PC-3 (cell line): Measurements from ENCODE around the gene WNT5B. TPM values are rescaled to one million over a fixed set of nuclear protein-coding genes. Genes with fewer than 3 reads are reported as not detected.
"Not testable (repeated sequence)": the region's sequence is repeated elsewhere in the genome, so short reads cannot be mapped to it uniquely, and the experiment has no call there.

Experiments
- ATAC-seq: fragments of 200-7000 bp; cut with Tn5 transposase; 2 replicates; pipeline ENCODE4 v1.9.1; 2020; ENCODE audit warnings: mild to moderate bottlenecking, moderate library complexity
- BruUV-seq: library from RNA; stranded (reverse); fragments of 400-500 nt; replicated peaks from 2 replicates; lab custom pipeline; 2021; lab: Mats Ljungman, UMichigan
- CTCF ChIA-PET: fragments of 300-600 bp; sonication (Branson Sonifier 250); formaldehyde crosslinking; loops from one replicate; lab custom pipeline; 2022; ENCODE audit warnings: antibody characterized with exemption; lab: Charles Lee
- POLR2A ChIA-PET: fragments of 300-600 bp; sonication (Branson Sonifier 250); formaldehyde crosslinking; loops from one replicate; lab custom pipeline; 2022; ENCODE audit warnings: antibody characterized with exemption; ENCODE audit not compliant: unreplicated experiment; lab: Charles Lee
- DNase-seq: peaks from one replicate; pipeline ENCODE4 v3.0.0-alpha.2; 2015
- H2AFZ ChIP-seq: fragments of 300-600 bp; sonication (generic); 2 replicates; pipeline ENCODE4 v1.6.0; 2016; ENCODE audit warnings: antibody characterized with exemption, low read length
- H3F3A ChIP-seq: fragments of 300-600 bp; sonication (generic); one replicate; pipeline ENCODE4 v1.6.0; 2017; ENCODE audit warnings: antibody characterized with exemption, low read length, control low read depth, mild to moderate bottlenecking; ENCODE audit not compliant: unreplicated experiment
- H3K27ac ChIP-seq: fragments of 300-600 bp; sonication (generic); 2 replicates; pipeline ENCODE4 v1.5.1; 2016; ENCODE audit warnings: mild to moderate bottlenecking, low read length
- H3K27me3 ChIP-seq: fragments of 300-600 bp; sonication (generic); 2 replicates; pipeline ENCODE4 v1.6.1; 2016; ENCODE audit warnings: low read length, mixed read lengths
- H3K36me3 ChIP-seq: fragments of 300-600 bp; sonication (generic); 2 replicates; pipeline ENCODE4 v1.6.1; 2016; ENCODE audit warnings: low read depth, mixed run types, low read length, mixed read lengths
- H3K4me1 ChIP-seq: fragments of 300-600 bp; sonication (generic); 2 replicates; pipeline ENCODE4 v1.5.1; 2016; ENCODE audit warnings: low read length; ENCODE audit not compliant: insufficient read depth
- H3K4me2 ChIP-seq: fragments of 300-600 bp; sonication (generic); 2 replicates; pipeline ENCODE4 v1.6.0; 2016; ENCODE audit warnings: low read length
- H3K4me3 ChIP-seq: fragments of 300-600 bp; sonication (generic); 2 replicates; pipeline ENCODE4 v1.5.1; 2016; ENCODE audit warnings: mild to moderate bottlenecking, low read length, mixed read lengths
- H3K79me2 ChIP-seq: fragments of 300-600 bp; sonication (generic); 2 replicates; pipeline ENCODE4 v1.6.1; 2017; ENCODE audit warnings: low read length, mixed read lengths
- H3K9ac ChIP-seq: fragments of 300-600 bp; sonication (generic); 2 replicates; pipeline ENCODE4 v1.6.0; 2016; ENCODE audit warnings: mild to moderate bottlenecking, low read length
- H3K9me2 ChIP-seq: fragments of 300-600 bp; sonication (generic); replicated peaks from 2 replicates; pipeline ENCODE4 v1.6.1; 2016; ENCODE audit warnings: mixed run types, low read length, mixed read lengths
- H3K9me3 ChIP-seq: fragments of 300-600 bp; sonication (generic); 2 replicates; pipeline ENCODE4 v1.6.1; 2016; ENCODE audit warnings: low read length, mixed read lengths
- H4K20me1 ChIP-seq: fragments of 300-600 bp; sonication (generic); 2 replicates; pipeline ENCODE4 v1.6.1; 2016; ENCODE audit warnings: low read length, mixed read lengths
- CTCF ChIP-seq: fragments of 300-600 bp; sonication (generic); conservative IDR thresholded peaks from 2 replicates; pipeline ENCODE4 v1.5.1; 2017; ENCODE audit warnings: antibody characterized with exemption, low read depth, mild to moderate bottlenecking, low read length
- EZH2 ChIP-seq: fragments of 300-600 bp; sonication (generic); IDR thresholded peaks from one replicate; pipeline ENCODE4 v1.6.1; 2017; ENCODE audit warnings: antibody characterized with exemption, mild to moderate bottlenecking, low read length; ENCODE audit not compliant: unreplicated experiment
- EZH2phosphoT487 ChIP-seq: fragments of 300-600 bp; sonication (generic); IDR thresholded peaks from 2 replicates; pipeline ENCODE4 v1.6.1; 2018; ENCODE audit warnings: mild to moderate bottlenecking, antibody characterized with exemption, low read length, borderline replicate concordance
- intact Hi-C: fragments of 100-400 bp; cut with micrococcal nuclease; formaldehyde crosslinking; loops from 2 replicates; pipeline ENCODE4 v1.9.0; 2023
- total RNA-seq: library from RNA; depleted of rRNA; stranded (reverse); fragments of >200 nt; gene quantifications from 2 replicates; pipeline ENCODE4 v1.2.3, GENCODE V29; 2014

The WNT5B gene
- total RNA-seq, 1 experiment from 2014 or later: 2.2 TPM

GRCh38 chr12:1598757-1599156 lies 30.3 kb upstream of the WNT5B start:
- Histone ChIP-seq H3K79me2 (peaks cover under 1% of the 10 kb centered on the region), H3K4me1 (peaks cover 8% of the 10 kb centered on the region; the same call in 1 of the 2 replicates), H3K4me2 (no peak overlapping the region), H3K9me2 (no peaks in the 10 kb centered on the region), H4K20me1 (no peaks in the 10 kb centered on the region), H3K27me3 (no peaks in the 10 kb centered on the region), H3K9me3 (no peaks in the 10 kb centered on the region), H3K27ac (no peak overlapping the region), H3K9ac (no peak overlapping the region), H2AFZ (no peak overlapping the region), H3F3A (no peaks in the 10 kb centered on the region), H3K4me3 (no peak overlapping the region), H3K36me3 (no peaks in the 10 kb centered on the region)
- ATAC-seq: no peak
- intact Hi-C loops: no loop called here
- no peak for DNase-seq
- POLR2A ChIA-PET: no interaction called here
- no TSS peak for BruUV-seq
- CTCF ChIA-PET: no interaction called here
- no peak for TF ChIP-seq EZH2
- TF ChIP-seq CTCF: no peak
- TF ChIP-seq EZH2phosphoT487: no peak

GRCh38 chr12:1602706-1603105 lies 26.3 kb upstream of the WNT5B start:
- H3K9me3 ChIP-seq, H3K4me2 ChIP-seq, H3K4me1 ChIP-seq, H2AFZ ChIP-seq, H3K27ac ChIP-seq, H3K36me3 ChIP-seq, H3F3A ChIP-seq, ATAC-seq, POLR2A ChIA-PET, H3K4me3 ChIP-seq, DNase-seq, H3K79me2 ChIP-seq, BruUV-seq, H3K27me3 ChIP-seq, CTCF ChIA-PET, H3K9me2 ChIP-seq, H3K9ac ChIP-seq, intact Hi-C loops, H4K20me1 ChIP-seq: not testable (repeated sequence)

- no peaks in the 10 kb centered on the region for H3K9me3 ChIP-seq
- H3K9me2 ChIP-seq: no peaks in the 10 kb centered on the region
- no peak overlapping the region for H3K27ac ChIP-seq
- H2AFZ ChIP-seq: no peak overlapping the region
- no peaks in the 10 kb centered on the region for H3K27me3 ChIP-seq
- ChIA-PET POLR2A (no interaction called here), CTCF (no interaction called here)
- no peak overlapping the region for H3K4me3 ChIP-seq
- DNase-seq (no peak), ATAC-seq (no peak)
- no peaks in the 10 kb centered on the region; the same call in 1 of the 2 replicates for H3K36me3 ChIP-seq
- H3K4me1 ChIP-seq: peaks cover 10% of the 10 kb centered on the region
- H3K79me2 ChIP-seq: no peaks in the 10 kb centered on the region
- intact Hi-C loops: no loop called here
- TF ChIP-seq EZH2phosphoT487: no peak
- H3K9ac ChIP-seq: no peak overlapping the region
- H3K4me2 ChIP-seq: no peak overlapping the region
- no peaks in the 10 kb centered on the region for H4K20me1 ChIP-seq
- no TSS peak for BruUV-seq
- no peaks in the 10 kb centered on the region for H3F3A ChIP-seq
Observed at GRCh38 chr12:1603269-1603993, 25.6 kb upstream of the WNT5B start.
